ENCODE data around the gene VSIG4. TPM values are rescaled to one million over a fixed set of nuclear protein-coding genes. Genes with fewer than 3 reads are reported as not detected.
"Not testable (repeated sequence)": the region's sequence is repeated elsewhere in the genome, so short reads cannot be mapped to it uniquely, and the experiment has no call there.

Gene VSIG4
- total RNA-seq, 2 experiments from 2014 or later = not detected

GRCh38 chrX:65985922-65986588, 53.8 kb downstream of the VSIG4 start:
- H3K36me3 Mint-ChIP-seq = no peaks in the 10 kb centered on the region
- no peaks in the 10 kb centered on the region for H3K27me3 Mint-ChIP-seq
- H3K9me3 Mint-ChIP-seq = no peaks in the 10 kb centered on the region

GRCh38 chrX:65985211-65985610, 54.7 kb downstream of the VSIG4 start:
- Mint-ChIP-seq H3K27ac (no peak overlapping the region), H3K9me3 (no peaks in the 10 kb centered on the region), H3K4me3 (no peak overlapping the region), H3K36me3 (no peaks in the 10 kb centered on the region), H3K4me1 (peaks cover 18% of the 10 kb centered on the region), H3K27me3 (no peaks in the 10 kb centered on the region)
- DNase-seq = no peak

More at GRCh38 chrX:65985922-65986588, 53.8 kb downstream of the VSIG4 start:
- peak overlapping the region; percentile 83 for H3K27ac Mint-ChIP-seq
- H3K4me1 Mint-ChIP-seq = peaks cover 18% of the 10 kb centered on the region
- no peak overlapping the region for H3K4me3 Mint-ChIP-seq
- peak; percentile 48 for DNase-seq

GRCh38 chrX:65977161-65977560, 62.7 kb downstream of the VSIG4 start:
- not testable (repeated sequence) for H3K36me3 Mint-ChIP-seq, H3K27me3 Mint-ChIP-seq, H3K9me3 Mint-ChIP-seq, H3K27ac Mint-ChIP-seq, H3K4me1 Mint-ChIP-seq, DNase-seq, H3K4me3 Mint-ChIP-seq

- Mint-ChIP-seq H3K4me1 (no peaks in the 10 kb centered on the region), H3K27ac (no peak overlapping the region), H3K27me3 (no peaks in the 10 kb centered on the region), H3K4me3 (no peak overlapping the region), H3K9me3 (no peaks in the 10 kb centered on the region), H3K36me3 (no peaks in the 10 kb centered on the region)
- DNase-seq = no peak
These were observed 63.7 kb downstream of the VSIG4 start for GRCh38 chrX:65976161-65976560.

GRCh38 chrX:65975161-65975751, 64.6 kb downstream of the VSIG4 start:
- not testable (repeated sequence) for H3K36me3 Mint-ChIP-seq, H3K4me1 Mint-ChIP-seq, DNase-seq, H3K27ac Mint-ChIP-seq, H3K9me3 Mint-ChIP-seq, H3K4me3 Mint-ChIP-seq, H3K27me3 Mint-ChIP-seq

Other genes with a start within 250 kb of the VSIG4 start
- gene HEPH, start 124.2 kb upstream of the VSIG4 start, total RNA-seq = not detected

Data from activated naive CD8-positive, alpha-beta T cell treated with anti-CD3 and anti-CD28 coated beads for 36 hours (primary cell).